Smooth muscle cell (in vitro differentiated cells): ENCODE data around the gene TINAGL1. TPM values are rescaled to one million over a fixed set of nuclear protein-coding genes. Genes with fewer than 3 reads are reported as not detected.

Experiments
- DNase-seq: peaks from one replicate; lab custom pipeline; 2025; ENCODE audit not compliant: unreplicated experiment; lab: John Stamatoyannopoulos, UW
- H2AFZ ChIP-seq: fragments of 200-600 bp; sonication (generic); 2 replicates; pipeline ENCODE4 v1.6.0; 2016; ENCODE audit warnings: antibody characterized with exemption, low read depth, mild to moderate bottlenecking
- H3F3A ChIP-seq: fragments of 200-600 bp; sonication (generic); 2 replicates; pipeline ENCODE4 v1.6.0; 2017; ENCODE audit warnings: antibody characterized with exemption, low read depth
- H3K27ac ChIP-seq: fragments of 200-600 bp; sonication (generic); 2 replicates; pipeline ENCODE4 v1.5.1; 2016; ENCODE audit warnings: low read depth, mild to moderate bottlenecking
- H3K27me3 ChIP-seq: fragments of 200-600 bp; sonication (generic); 2 replicates; pipeline ENCODE4 v1.6.1; 2016; ENCODE audit warnings: low read depth, mild to moderate bottlenecking
- H3K36me3 ChIP-seq: fragments of 200-600 bp; sonication (generic); 2 replicates; pipeline ENCODE4 v1.5.1; 2016; ENCODE audit warnings: low read depth
- H3K4me1 ChIP-seq: fragments of 200-600 bp; sonication (generic); 2 replicates; pipeline ENCODE4 v1.5.1; 2016; ENCODE audit warnings: low read depth
- H3K4me2 ChIP-seq: fragments of 200-600 bp; sonication (generic); 2 replicates; pipeline ENCODE4 v1.6.0; 2016; ENCODE audit warnings: mild to moderate bottlenecking
- H3K4me3 ChIP-seq: fragments of 200-600 bp; sonication (generic); 2 replicates; pipeline ENCODE4 v1.5.1; 2016; ENCODE audit warnings: mild to moderate bottlenecking
- H3K79me2 ChIP-seq: fragments of 200-600 bp; sonication (generic); 2 replicates; pipeline ENCODE4 v1.6.0; 2016; ENCODE audit warnings: low read depth, mild to moderate bottlenecking
- H3K9ac ChIP-seq: fragments of 200-600 bp; sonication (generic); 2 replicates; pipeline ENCODE4 v1.6.0; 2016; ENCODE audit warnings: low read depth
- H3K9me3 ChIP-seq: fragments of 200-600 bp; sonication (generic); replicated peaks from 2 replicates; pipeline ENCODE4 v1.5.1; 2016; ENCODE audit warnings: low read depth
- H4K20me1 ChIP-seq: fragments of 200-600 bp; sonication (generic); 2 replicates; pipeline ENCODE4 v1.6.0; 2016; ENCODE audit warnings: low read depth
- WGBS: methylation state at CpG from one replicate; pipeline ENCODE4 v1.1.7; 2016; ENCODE audit warnings: low lambda C conversion rate; 5-methylcytosine and 5-hydroxymethylcytosine counted together
- polyA plus RNA-seq: library from polyadenylated mRNA; unstranded; fragments of >200 nt; fragmentation: Nextera tagmentation; extraction: Ambion mirVana; gene quantifications from 2 replicates; pipeline ENCODE4 v1.2.1, GENCODE V29; 2016
- total RNA-seq: library from RNA; depleted of rRNA; stranded (reverse); fragments of >200 nt; gene quantifications from 2 replicates; pipeline ENCODE4 v1.2.3, GENCODE V29; 2014
- TF ChIP-seq, protein P1 (sequence below): fragments of 200-600 bp; sonication (generic); IDR thresholded peaks from 2 replicates; pipeline ENCODE4 v1.5.1; 2017; ENCODE audit warnings: borderline replicate concordance, mild to moderate bottlenecking, antibody characterized with exemption; ENCODE audit not compliant: insufficient read depth, poor library complexity, severe bottlenecking

The TINAGL1 gene
- total and polyA plus RNA-seq, 2 experiments from 2014 or later = 40.9 to 142 TPM

DNA sequence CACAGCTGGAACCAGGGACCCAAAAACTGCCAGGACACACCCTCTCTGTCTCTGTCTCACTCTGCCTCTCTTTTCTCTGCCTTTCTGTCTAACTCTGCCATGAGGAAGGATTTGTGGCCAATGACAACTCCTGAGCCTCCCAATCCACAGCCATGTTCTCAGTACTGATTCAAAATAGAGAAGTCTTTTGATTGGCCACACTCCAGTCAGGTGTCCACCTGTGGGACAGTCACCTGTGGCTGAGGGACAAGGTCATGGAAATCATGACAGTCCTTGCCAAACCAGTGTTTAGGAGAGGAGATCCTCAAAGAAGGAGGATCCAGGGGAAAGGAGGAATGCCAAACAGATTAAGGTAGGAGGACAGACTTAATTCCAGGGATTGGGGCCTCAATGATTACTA is 15.8 kb downstream of the TINAGL1 start:
- no peaks in the 10 kb centered on the region for H3K79me2 ChIP-seq
- no peak overlapping the region for H3K4me2 ChIP-seq
- peaks cover 5% of the 10 kb centered on the region for H3K4me1 ChIP-seq
- no peaks in the 10 kb centered on the region for H3K27me3 ChIP-seq
- no peaks in the 10 kb centered on the region for H3F3A ChIP-seq
- no peak for DNase-seq
- H3K36me3 ChIP-seq = no peaks in the 10 kb centered on the region
- TF ChIP-seq, protein P1, sequence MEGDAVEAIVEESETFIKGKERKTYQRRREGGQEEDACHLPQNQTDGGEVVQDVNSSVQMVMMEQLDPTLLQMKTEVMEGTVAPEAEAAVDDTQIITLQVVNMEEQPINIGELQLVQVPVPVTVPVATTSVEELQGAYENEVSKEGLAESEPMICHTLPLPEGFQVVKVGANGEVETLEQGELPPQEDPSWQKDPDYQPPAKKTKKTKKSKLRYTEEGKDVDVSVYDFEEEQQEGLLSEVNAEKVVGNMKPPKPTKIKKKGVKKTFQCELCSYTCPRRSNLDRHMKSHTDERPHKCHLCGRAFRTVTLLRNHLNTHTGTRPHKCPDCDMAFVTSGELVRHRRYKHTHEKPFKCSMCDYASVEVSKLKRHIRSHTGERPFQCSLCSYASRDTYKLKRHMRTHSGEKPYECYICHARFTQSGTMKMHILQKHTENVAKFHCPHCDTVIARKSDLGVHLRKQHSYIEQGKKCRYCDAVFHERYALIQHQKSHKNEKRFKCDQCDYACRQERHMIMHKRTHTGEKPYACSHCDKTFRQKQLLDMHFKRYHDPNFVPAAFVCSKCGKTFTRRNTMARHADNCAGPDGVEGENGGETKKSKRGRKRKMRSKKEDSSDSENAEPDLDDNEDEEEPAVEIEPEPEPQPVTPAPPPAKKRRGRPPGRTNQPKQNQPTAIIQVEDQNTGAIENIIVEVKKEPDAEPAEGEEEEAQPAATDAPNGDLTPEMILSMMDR = no peak
- H4K20me1 ChIP-seq = no peaks in the 10 kb centered on the region
- H2AFZ ChIP-seq = no peak overlapping the region
- no peak overlapping the region for H3K4me3 ChIP-seq
- H3K27ac ChIP-seq = no peak overlapping the region
- H3K9me3 ChIP-seq = no peaks in the 10 kb centered on the region
- H3K9ac ChIP-seq = no peak overlapping the region

GRCh38 chr1:31593136-31593665 is 16.9 kb downstream of the TINAGL1 start:
- peaks cover 5% of the 10 kb centered on the region for H3K4me1 ChIP-seq
- no peaks in the 10 kb centered on the region for H3K36me3 ChIP-seq
- no peak overlapping the region for H3K27ac ChIP-seq
- no peak overlapping the region for H3K4me2 ChIP-seq
- H3K79me2 ChIP-seq = no peaks in the 10 kb centered on the region
- TF ChIP-seq, protein P1 = no peak
- no peak overlapping the region for H2AFZ ChIP-seq
- no peaks in the 10 kb centered on the region for H3F3A ChIP-seq
- H3K27me3 ChIP-seq = no peaks in the 10 kb centered on the region
- no peaks in the 10 kb centered on the region for H4K20me1 ChIP-seq
- 69% methylated on average over 5 of the region's 5 CpGs for WGBS
- no peak for DNase-seq
- no peaks in the 10 kb centered on the region for H3K9me3 ChIP-seq
- no peak overlapping the region for H3K9ac ChIP-seq
- H3K4me3 ChIP-seq = no peak overlapping the region

- Histone ChIP-seq H3F3A (no peaks in the 10 kb centered on the region), H3K9ac (no peak overlapping the region), H2AFZ (no peak overlapping the region), H3K79me2 (no peaks in the 10 kb centered on the region), H4K20me1 (no peaks in the 10 kb centered on the region), H3K27ac (no peak overlapping the region), H3K4me3 (no peak overlapping the region), H3K9me3 (no peaks in the 10 kb centered on the region), H3K27me3 (no peaks in the 10 kb centered on the region), H3K4me2 (no peak overlapping the region), H3K36me3 (no peaks in the 10 kb centered on the region), H3K4me1 (peaks cover 3% of the 10 kb centered on the region)
- TF ChIP-seq, protein P1 = peak; percentile 74
- WGBS = 57% methylated on average over 10 of the region's 10 CpGs
- DNase-seq = no peak
Observed at GRCh38 chr1:31593770-31594632, 17.7 kb downstream of the TINAGL1 start.
